Mesenteric fat pad (tissue), 1 donor: ENCODE results near the gene EMC8. TPM values are rescaled to one million over a fixed set of nuclear protein-coding genes. Genes with fewer than 3 reads are reported as not detected.

Source experiments
- DNase-seq: peaks from one replicate; pipeline ENCODE4 v3.0.0-alpha.2; 2020; ENCODE audit warnings: low spot score
- total RNA-seq: library from RNA; stranded (reverse); fragmentation: NEBNext Ultra II Directional; extraction: Animal tissue kit (Norgen Biotek cat#: 25700); gene quantifications from one replicate; pipeline ENCODE4 v1.2.1, GENCODE V29; 2021
- donor health status: DM: yes; HTN: yes; CAD: no.

The EMC8 gene
- total RNA-seq, 1 donor from 2014 or later, result 31.5 TPM

DNA sequence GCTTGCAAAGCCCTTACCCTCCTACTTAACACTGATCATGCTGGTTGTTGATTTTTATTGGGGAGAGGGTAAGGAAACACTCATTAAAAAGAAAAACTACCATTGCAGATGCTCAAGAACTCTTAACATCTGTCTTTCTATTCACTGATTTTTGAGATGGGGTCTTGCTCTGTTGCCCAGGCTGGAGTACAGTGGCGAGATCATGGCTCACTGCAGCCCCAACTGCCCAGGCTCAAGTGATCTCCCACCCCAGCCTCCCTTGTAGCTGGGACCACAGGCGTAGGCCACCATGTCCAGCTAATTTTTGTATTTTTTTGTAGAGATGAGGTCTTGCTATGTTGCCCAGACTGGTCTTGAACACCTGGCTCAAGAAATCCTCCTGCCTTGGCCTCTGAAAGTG is 14.5 kb downstream of the EMC8 start:
- DNase-seq, result no peak

DNA sequence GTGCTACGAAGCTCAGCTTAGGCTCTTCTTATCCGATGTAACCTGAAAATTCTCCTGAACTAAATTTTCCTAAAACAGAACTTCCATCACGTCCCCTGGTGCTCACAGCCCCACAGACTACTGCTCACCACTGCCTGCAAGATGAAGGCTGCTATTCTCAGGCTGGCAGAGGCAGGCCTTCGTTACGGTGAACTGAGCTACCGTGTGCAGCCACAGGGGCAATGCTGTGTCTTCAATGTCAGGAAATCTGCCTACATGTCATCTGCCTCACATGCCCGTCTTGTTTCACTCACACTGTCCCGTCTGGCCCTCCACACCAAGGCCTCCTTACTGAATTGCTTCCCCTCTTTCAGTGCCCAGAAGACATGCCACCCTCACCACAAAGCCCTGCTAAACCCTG is 15.9 kb downstream of the EMC8 start:
- no peak for DNase-seq

DNA sequence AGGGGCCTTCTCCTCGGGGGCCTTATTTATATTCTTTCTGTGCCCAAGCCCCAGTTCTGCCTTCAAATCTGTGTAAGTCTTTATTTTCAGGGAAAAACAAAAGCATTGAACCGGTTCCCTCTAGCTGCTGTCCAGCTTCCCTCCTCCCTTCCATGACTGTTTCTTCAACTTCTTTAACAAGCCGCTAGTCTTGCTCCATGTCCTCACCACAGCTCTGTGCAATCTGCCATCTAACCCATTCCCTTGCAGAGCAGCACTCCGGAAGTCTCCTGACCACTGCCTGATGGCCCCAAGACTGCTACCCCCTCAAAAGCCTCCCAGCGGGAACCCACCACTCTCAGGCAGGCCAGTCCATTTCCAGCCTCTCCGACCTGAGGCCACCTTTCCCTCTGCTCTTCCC is 16.9 kb downstream of the EMC8 start:
- DNase-seq, result no peak

DNA sequence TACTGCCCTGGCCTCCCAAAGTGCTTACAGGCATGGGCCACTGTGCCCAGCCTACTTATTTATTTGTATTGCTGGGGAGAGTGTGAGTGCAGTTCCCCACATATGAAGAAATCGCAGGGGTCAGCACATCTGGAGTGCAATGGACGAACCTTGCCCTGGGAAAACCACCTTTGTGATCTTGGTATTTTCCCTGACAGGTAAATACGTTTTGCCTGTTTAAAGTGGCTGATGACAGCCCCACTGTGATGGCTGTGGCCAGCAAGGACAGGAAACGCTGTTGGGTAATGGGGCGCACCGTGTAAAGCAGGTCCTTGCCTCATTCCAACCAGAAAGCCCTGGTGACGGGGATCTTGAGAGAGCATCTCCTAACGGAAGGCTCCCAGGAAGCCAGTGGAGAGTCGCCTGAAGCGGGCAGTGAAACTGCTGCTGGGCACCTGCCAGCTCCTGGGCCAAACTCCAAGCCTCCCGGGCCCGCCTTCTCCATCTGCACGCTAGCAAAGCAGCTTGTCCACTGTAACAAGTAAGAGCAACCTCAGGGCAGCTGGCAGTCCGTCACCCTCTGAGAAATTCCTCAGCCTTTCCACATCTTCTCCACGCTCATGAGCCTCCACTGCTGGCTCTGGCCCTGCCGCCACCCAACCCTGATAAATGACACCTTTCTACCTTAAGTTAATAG is 17.5 kb downstream of the EMC8 start:
- DNase-seq, result no peak

DNA sequence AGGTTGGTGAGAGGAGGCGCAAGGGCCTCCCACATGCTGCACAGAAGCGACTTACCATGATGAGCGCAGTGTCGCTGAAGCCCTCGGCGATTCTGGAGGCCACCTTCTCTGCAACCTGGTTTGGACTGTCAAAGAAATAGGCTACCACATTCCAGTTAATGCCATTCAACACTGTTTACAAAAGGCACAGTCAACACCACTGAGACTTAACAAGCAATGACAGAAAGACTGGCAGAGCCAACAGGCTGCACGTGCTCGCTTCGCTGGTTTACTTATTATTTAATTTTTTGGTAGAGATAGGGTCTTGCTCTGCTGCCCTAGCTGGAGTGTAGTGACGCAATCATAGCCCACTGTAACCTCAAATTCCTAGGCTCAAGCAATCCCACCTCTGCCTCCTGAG is 18.2 kb downstream of the EMC8 start:
- DNase-seq, result no peak

DNA sequence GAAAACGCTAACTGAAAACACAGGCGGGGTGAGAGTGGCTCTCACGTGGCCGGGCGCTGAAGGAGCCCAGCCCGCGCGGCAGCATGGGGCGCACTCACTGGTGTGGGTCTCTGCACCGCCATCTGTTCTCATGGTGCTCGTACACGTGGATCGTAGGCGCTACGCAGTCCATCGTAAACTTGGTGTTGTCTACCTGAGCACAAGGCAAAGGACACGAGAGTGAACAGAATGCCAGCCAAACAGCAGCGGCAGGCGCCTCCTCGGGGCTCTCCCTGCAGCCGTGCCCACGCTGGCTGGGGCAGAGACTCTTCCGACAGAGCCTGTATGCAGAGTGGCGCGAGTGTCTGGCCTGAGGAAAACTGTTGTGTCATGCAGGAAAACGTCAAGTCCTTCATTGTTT is 19.1 kb downstream of the EMC8 start:
- no peak for DNase-seq

DNA sequence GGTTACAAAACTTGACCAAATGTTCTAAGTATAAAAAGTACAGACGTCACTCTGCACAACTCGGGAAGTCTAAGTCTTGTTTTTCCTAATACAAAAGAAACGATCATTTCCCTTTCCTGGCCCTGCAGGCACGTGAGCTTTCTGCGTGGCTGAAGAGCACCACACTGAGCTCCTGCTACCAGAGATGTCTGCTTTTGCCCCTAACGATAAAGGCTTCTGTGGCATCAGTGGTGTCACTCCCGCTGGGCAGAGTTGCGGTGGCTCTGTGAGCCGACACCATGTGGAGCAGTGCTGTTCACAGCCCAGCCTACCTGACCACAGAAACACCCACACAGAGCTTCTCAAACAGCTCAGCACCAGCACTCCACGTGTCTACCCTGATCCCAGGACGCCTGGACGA is 20.5 kb downstream of the EMC8 start:
- DNase-seq, result no peak

DNA sequence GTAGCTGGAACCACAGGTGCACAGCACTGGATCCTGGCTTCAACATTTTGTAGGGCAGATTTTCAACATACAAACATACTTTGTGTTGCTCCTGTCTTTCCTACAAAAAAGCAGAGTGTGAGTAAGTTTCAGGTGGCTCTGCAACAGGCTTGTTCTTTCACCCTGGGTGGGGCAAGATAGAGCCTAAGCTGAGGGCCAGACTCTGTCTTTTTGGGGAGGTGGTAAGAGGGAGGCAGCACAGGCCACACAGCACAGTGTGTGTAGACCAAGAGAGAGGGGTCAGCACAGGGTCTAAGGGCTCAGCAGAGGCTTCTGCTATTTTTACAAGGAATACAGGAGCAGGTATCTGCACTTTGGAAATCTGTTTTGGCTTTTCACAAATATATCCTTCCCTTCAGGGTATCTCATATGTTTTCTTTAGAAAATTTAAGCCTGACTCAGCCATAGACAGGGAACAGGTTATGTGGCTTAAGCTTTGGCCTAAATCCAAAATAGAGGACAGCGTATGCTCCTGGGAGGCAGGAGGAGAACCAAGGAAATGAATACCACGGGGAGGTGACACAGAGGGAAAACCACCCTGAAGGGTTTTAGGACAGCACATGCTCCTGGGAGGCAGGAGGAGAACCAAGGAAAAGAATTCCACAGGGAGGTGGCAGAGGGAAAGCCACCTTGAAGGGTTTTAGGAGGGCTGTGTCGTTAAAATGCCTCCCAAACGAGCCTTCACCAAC is 21.6 kb downstream of the EMC8 start:
- DNase-seq, result no peak

DNA sequence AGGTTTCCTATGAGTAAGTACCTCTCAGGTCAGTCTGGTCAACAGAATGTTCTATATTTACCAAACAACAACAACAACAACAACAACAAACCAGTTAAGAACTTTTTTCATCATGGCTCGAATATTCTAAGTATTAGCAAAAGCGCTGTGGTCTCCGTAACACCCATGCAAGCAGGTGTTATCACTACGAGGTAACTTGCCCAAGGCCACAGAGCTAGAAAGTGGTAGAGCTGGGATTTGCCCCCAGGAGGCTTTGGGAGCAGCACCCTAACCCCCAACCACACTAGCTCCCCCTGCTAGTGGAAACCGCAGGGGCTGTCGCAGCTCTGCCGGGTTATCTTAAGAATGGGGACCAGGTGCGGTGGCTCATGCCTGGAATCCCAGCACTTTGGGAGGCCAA is 24.5 kb downstream of the EMC8 start:
- no peak for DNase-seq

DNA sequence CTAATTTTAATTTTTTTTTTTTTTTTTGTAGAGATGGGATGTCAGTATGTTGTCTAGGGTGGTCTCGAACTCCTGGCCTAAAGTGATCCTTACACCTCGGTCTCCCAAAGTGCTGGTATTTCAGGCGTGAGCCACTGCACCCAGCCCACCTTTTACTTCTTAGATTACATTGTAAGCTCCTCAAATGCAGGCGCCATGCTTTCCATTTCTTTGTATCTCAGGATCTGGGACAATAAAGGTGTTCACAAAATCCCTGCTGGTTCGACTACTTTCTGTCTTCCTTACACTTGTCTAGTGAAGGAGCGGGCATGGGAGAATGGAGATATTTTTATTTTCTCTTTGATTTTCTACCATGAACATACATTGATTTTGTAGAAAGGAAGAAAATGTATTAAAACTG is 25.2 kb downstream of the EMC8 start:
- DNase-seq, result no peak

DNA sequence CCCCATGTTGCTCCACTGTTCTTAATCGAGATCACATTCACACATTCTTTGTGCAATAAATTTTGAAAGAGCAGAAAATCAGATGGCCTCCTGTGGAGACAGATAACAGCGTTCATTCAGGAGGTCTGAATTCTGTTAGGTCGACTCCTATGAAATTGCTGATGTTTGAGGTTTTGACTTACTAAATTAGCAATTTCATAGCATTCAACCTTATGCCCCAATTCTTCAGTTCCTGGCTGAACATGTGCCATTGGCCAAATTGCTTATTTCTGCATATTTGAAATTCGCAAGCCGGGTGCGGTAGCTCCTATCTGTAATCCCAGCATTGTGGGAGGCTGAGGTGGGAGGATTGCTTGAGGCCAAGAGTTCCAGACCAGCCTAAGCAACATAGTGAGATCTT is 26.3 kb downstream of the EMC8 start:
- DNase-seq, result no peak

DNA sequence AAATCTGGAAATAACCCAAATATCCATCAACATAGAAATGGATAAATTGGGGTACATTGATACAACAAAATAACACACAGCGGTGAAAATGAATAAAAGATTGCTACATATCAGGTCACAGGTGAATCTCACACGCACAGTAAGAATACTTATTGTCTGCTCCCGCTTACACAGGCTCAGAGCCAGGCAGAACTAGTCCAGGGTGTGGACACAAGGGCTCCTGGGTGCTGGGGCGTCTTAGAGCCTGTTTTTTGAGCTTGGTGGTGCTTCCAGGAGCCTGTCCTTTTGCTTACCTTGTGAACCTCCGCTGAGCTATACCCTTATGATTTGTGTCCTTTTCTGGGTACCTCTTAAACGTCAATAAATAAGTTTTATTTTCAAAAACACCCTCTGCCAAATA is 28.6 kb downstream of the EMC8 start:
- DNase-seq, result no peak

DNA sequence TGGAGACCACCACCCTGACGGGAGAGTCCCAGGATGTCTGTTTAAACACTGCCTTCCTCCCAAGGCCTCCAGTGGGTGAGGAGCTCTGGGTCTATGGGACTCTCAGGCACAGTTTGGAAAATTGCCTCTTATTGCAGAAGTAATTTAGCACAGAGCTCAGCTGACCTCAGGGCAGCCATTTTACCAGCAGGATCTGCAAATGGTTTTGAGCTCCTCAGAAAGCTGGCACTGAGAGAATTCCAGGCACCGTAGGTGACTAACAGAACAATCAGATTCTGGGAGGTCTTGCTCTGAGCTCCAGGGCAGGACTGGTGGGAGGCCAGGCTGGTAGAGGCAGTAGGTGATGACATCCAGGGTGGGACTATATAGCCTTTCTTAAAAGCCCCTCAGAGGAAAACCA is 31.1 kb downstream of the EMC8 start:
- DNase-seq, result no peak

DNA sequence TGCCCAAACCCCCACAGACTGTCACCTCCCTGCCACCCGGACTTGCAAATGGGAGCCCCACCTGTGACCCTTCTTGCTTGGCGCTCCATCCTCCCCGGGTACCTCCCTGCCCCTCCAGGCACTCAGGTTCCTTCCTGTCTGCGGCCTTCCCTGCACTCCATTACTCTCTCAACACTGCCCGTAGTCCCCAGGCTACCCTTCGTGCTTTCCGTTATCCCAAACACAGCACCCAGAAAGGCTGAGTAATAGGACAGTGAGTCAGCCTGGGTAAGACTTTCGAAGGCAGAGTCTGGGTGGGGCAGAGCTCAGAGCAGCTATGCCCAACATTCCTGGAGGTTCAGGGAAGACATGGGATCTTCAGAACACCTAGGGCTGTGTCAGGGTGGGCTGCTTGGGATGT is 31.8 kb downstream of the EMC8 start:
- no peak for DNase-seq

DNA sequence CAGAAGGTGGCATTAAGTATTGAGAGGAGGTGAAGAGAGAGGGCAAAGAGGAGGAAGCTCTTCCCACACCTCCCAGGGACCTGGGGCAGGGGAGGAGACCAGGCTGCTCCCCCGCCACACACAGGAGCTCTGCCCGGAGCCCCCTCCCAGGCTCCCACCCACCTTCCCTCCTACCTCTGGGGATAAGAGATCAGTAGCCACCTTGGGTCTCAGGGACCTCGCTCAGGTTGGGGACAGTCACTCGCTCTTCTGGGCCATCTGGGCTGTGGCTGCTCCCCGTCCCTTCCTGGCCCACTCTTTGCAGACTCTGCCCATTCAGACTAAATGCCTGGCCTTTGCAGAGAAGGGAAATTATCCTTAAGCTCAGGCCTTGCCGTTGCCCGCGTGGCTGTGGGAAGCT is 33.6 kb downstream of the EMC8 start:
- DNase-seq, result no peak

DNA sequence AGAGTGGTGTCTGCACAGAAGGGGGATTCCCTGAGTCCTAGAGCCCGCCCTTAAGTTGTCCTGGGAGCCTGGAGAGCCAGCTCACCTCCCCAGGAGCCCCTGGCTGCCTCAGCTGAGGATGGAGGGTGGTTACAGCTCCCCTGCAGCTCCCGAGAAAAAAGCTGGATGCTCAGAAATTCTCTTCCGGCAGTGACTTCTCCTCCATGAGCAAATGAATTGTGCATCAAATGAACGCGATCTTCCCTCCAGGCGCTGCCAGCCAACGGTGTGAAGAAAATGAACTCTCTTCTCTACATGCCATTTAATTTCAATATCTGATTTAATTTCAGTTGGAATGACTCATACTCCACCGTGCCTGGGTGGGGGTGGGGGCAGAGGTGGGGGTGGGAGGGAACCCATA is 34.1 kb downstream of the EMC8 start:
- DNase-seq, result no peak

DNA sequence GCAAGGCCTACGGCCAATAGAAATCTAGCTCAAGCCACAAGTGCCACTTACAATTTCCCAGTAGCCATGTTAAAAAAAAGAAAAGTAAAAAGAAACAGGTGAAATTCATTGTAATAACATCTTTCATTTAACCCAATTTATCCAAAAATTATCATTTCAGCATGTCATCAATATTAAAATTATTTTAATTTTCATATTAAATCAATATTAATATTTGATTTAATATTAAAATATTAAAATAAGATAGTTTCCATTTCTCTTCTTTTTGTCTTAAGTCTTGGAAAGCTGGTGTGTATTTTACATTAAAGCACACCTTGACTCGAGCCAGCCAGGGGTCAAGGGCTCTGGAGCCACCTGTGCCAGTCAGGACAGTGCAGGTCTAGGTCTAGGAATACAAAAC is 35.7 kb downstream of the EMC8 start:
- DNase-seq, result no peak

DNA sequence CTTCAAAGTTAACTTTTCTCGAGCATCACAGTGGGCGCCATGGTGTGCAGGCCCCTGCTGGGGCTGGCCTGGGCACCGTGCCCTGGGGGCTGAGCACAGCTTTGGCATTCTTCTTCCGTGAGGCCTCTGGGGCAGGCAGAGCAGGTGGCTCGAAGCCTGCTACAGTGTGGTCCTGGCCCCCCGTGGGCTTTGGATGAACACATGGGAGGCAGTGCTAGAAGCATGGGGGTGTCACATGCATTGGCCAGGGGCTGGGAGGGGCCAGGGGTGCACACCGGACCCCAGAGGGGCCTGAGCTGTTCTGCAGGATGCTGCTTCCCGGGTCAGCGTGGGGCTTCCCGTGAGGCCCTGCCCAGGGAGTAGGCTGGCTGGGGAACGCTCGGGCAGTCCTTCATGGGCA is 36.4 kb downstream of the EMC8 start:
- no peak for DNase-seq

DNA sequence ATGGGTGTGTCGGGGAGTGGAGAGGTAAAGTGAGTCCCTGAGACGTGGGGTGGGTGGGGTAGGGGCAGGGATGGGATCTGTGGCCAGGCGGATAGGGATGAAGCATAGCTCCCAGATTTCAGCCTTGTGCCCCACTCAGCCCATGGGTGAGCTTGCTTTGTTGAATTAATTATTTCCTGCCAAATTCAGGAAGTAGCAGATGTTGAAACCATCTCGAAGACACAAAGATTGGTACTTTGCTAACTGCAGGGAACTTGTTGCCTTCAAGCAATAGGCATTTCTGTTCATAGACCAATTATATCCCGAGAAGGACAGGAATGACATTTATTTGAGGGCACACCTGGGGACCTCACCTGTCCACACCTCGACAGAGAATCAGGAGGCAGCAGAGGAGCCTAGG is 37.5 kb downstream of the EMC8 start:
- no peak for DNase-seq

DNA sequence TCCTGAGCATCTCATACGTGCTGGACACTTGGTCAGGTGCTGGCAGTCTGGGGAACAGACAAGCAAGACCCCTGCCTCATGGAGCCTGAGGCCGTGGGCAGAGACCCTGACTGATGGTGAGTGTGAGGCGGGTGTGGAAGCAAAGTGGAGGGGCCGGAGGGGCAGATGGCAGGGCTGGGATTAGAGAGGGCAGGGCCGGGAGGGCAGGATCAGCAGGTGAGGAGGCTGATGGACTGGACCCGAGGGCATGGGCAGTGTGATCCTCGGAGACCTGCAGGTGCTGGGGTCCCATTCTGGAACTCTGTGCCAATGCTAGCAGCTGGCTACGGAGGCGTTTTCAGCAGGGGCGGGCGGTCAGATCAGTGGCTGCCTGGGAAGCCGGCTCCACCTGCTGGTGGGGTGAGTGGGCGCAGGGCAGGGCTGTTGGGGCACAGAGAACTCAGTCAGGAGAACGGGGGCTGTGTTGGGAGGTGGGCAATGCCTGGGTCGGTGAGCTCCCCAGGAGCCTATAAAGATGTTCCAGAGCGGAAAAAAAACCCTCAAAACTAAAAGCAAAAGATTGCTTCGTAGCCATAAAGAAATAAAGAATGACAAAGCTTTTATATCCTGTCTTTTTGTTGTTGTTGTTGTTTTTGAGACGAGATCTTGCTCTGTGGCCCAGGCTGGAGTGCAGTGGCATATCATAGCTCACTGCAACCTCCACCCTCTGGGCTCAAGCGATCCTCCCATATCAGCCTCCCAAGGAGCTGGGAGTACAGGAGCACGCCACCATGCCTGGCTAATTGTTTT is 39.5 kb downstream of the EMC8 start:
- DNase-seq, result no peak

DNA sequence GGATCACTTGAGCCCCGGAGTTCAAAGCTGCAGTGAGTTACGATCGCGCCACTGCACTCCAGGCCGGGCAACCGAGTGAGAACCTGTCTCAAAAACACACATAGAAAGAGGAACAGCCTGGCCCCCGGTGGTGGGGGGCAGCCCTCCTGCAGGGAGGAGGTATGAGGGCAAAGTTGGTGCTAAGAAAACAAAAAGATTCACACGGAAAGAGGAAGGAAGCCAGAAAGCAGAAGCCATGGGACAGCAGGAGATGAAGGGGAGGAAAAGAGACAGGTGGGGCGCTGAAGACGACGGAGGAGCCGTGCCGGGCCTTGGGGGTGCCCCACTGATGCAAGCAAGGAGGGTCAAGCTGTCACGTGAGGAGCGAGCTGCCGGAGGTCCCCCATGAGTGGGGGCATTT is 40.2 kb downstream of the EMC8 start:
- no peak for DNase-seq

DNA sequence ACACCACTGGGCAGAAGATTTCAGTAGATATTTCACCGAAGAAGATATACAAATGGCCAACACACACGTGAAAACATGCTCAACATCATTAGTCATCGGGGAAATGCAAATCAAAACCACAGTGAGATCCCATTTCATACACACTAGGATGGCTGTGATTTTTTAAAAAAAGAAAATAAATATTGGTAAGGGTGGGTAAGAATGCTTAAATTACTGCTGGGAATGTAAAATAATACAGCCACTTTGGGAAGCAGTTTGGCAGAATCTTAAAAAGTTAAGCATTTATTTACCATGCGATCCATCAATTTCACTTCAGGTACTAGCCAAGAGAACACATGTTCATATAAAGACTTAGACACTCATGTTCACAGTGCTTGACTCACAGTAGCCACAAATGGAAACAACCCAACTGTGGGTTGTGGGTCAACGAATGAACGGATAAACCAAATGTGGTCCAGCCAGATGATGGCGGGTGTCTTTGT is 42.0 kb downstream of the EMC8 start:
- no peak for DNase-seq
